ENCODE measurements around the gene LLGL1.

Gene LLGL1

GRCh38 chr17:18247613-18248001, 22.2 kb downstream of the LLGL1 start:
- Histone ChIP-seq H3K4me3 (replicated peaks; ENCODE audit: insufficient read depth, low read length) (no peak overlapping the region), H3K27ac (replicated peaks) (no peak overlapping the region), H3K27me3 (ENCODE audit: insufficient read depth, poor library complexity, severe bottlenecking) (no peaks in the 10 kb centered on the region)
- TF ChIP-seq SPI1 (IDR thresholded peaks at IDR 0.05; ENCODE audit: borderline replicate concordance, low read depth) (no peak), CTCF (IDR thresholded peaks at IDR 0.05; ENCODE audit: insufficient read depth, low read length) (no peak), GABPA (IDR thresholded peaks at IDR 0.05; ENCODE audit: low read depth) (no peak), POLR2AphosphoS5 (IDR thresholded peaks at IDR 0.05; ENCODE audit: low read depth) (no peak), REST (IDR thresholded peaks at IDR 0.05; ENCODE audit: insufficient replicate concordance, low read depth) (no peak)
- DNase-seq (ENCODE audit: low read depth in 1 of 2, low spot score in 1 of 2) = no peak

GRCh38 chr17:18248300-18248731, 22.9 kb downstream of the LLGL1 start:
- Histone ChIP-seq H3K27ac (replicated peaks) (no peak overlapping the region), H3K4me3 (replicated peaks; ENCODE audit: insufficient read depth, low read length) (no peak overlapping the region), H3K27me3 (ENCODE audit: insufficient read depth, poor library complexity, severe bottlenecking) (no peaks in the 10 kb centered on the region)
- TF ChIP-seq CTCF (IDR thresholded peaks at IDR 0.05; ENCODE audit: insufficient read depth, low read length) (peak; percentile 37), POLR2AphosphoS5 (IDR thresholded peaks at IDR 0.05; ENCODE audit: low read depth) (no peak)
- peak in 1 of 2 experiments; percentile 49 for DNase-seq (ENCODE audit: low read depth in 1 of 2, low spot score in 1 of 2)

- no peak for DNase-seq (ENCODE audit: low read depth in 1 of 2, low spot score in 1 of 2)
- Histone ChIP-seq H3K27ac (replicated peaks) (no peak overlapping the region), H3K4me3 (replicated peaks; ENCODE audit: insufficient read depth, low read length) (no peak overlapping the region), H3K27me3 (ENCODE audit: insufficient read depth, poor library complexity, severe bottlenecking) (no peaks in the 10 kb centered on the region)
- no peak for TF ChIP-seq CTCF (IDR thresholded peaks at IDR 0.05; ENCODE audit: insufficient read depth, low read length)
- no peak for TF ChIP-seq GABPA (IDR thresholded peaks at IDR 0.05; ENCODE audit: low read depth)
- TF ChIP-seq SPI1 (IDR thresholded peaks at IDR 0.05; ENCODE audit: borderline replicate concordance, low read depth) = no peak
- no peak for TF ChIP-seq POLR2AphosphoS5 (IDR thresholded peaks at IDR 0.05; ENCODE audit: low read depth)
- TF ChIP-seq REST (IDR thresholded peaks at IDR 0.05; ENCODE audit: insufficient replicate concordance, low read depth) = no peak
These were observed 23.4 kb downstream of the LLGL1 start for GRCh38 chr17:18248811-18249210.

GRCh38 chr17:18250259-18250658, 24.8 kb downstream of the LLGL1 start:
- no peak overlapping the region for H3K27ac ChIP-seq (replicated peaks)
- TF ChIP-seq REST (IDR thresholded peaks at IDR 0.05; ENCODE audit: insufficient replicate concordance, low read depth) = no peak
- no peak for TF ChIP-seq SPI1 (IDR thresholded peaks at IDR 0.05; ENCODE audit: borderline replicate concordance, low read depth)
- TF ChIP-seq CTCF (IDR thresholded peaks at IDR 0.05; ENCODE audit: insufficient read depth, low read length) = no peak
- no peak for TF ChIP-seq GABPA (IDR thresholded peaks at IDR 0.05; ENCODE audit: low read depth)
- no peak for TF ChIP-seq POLR2AphosphoS5 (IDR thresholded peaks at IDR 0.05; ENCODE audit: low read depth)
- no peak overlapping the region for H3K4me3 ChIP-seq (replicated peaks; ENCODE audit: insufficient read depth, low read length)
- H3K27me3 ChIP-seq (ENCODE audit: insufficient read depth, poor library complexity, severe bottlenecking) = no peaks in the 10 kb centered on the region
- DNase-seq (ENCODE audit: low read depth in 1 of 2, low spot score in 1 of 2) = no peak

Measured in HL-60 (cell line).